Suppressor macrophage (primary cell): Measurements from ENCODE around the gene HELLS.
"Not testable (repeated sequence)": the region's sequence is repeated elsewhere in the genome, so short reads cannot be mapped to it uniquely, and the experiment has no call there.

Source experiments
- DNase-seq, 4 experiments: peaks; one replicate each; pipeline ENCODE4 v3.0.0-alpha.2; 2020 to 2022

Gene HELLS

GRCh38 chr10:94608559-94608958, 63.0 kb downstream of the HELLS start:
- no peak for DNase-seq

GRCh38 chr10:94614558-94614957, 69.0 kb downstream of the HELLS start:
- DNase-seq = no peak

- no peak for DNase-seq
Observed at GRCh38 chr10:94617389-94617944, 71.9 kb downstream of the HELLS start.

- no peak for DNase-seq
Observed at GRCh38 chr10:94622666-94623205, 77.1 kb downstream of the HELLS start.

GRCh38 chr10:94623572-94623971, 78.0 kb downstream of the HELLS start:
- DNase-seq = no peak

GRCh38 chr10:94626476-94626875, 80.9 kb downstream of the HELLS start:
- no peak for DNase-seq

- DNase-seq = no peak
Observed at GRCh38 chr10:94627511-94627910, 81.9 kb downstream of the HELLS start.

GRCh38 chr10:94630017-94630688, 84.6 kb downstream of the HELLS start:
- peak in 3 of 4 experiments; percentile 30 to 50 (median 39) for DNase-seq

GRCh38 chr10:94631077-94631875, 85.7 kb downstream of the HELLS start:
- DNase-seq = peak in 3 of 4 experiments; percentile 8 to 19 (median 9)

- no peak for DNase-seq
Observed at GRCh38 chr10:94632954-94633353, 87.4 kb downstream of the HELLS start.

GRCh38 chr10:94638097-94638496, 92.5 kb downstream of the HELLS start:
- DNase-seq = not testable (repeated sequence)

- no peak for DNase-seq
Observed at GRCh38 chr10:94639902-94640301, 94.3 kb downstream of the HELLS start.

- DNase-seq = no peak
Observed at GRCh38 chr10:94640562-94640961, 95.0 kb downstream of the HELLS start.

GRCh38 chr10:94641480-94641879, 95.9 kb downstream of the HELLS start:
- DNase-seq = no peak

GRCh38 chr10:94644352-94644751, 98.8 kb downstream of the HELLS start:
- no peak for DNase-seq

GRCh38 chr10:94645285-94645684, 99.7 kb downstream of the HELLS start:
- DNase-seq = no peak
